IgD-negative memory B cell (primary cell): ENCODE data around the gene RNPS1. TPM values are rescaled to one million over a fixed set of nuclear protein-coding genes. Genes with fewer than 3 reads are reported as not detected.

Experiments
- H3K27ac Mint-ChIP-seq, 3 donors: one replicate each; pipeline ENCODE4 v1.8.0; 2020 to 2022; ENCODE audit warnings: mild to moderate bottlenecking in 3 of 3, mixed read lengths in 3 of 3, moderate library complexity in 1 of 3
- H3K27me3 Mint-ChIP-seq: one replicate; pipeline ENCODE4 v1.8.0; 2021; ENCODE audit warnings: mixed read lengths
- H3K36me3 Mint-ChIP-seq: one replicate; pipeline ENCODE4 v1.8.0; 2020; ENCODE audit warnings: mild to moderate bottlenecking, mixed read lengths
- H3K4me1 Mint-ChIP-seq, 3 donors: one replicate each; pipeline ENCODE4 v1.8.0; 2020 to 2022; ENCODE audit warnings: mixed read lengths in 3 of 3, mild to moderate bottlenecking in 1 of 3
- H3K4me3 Mint-ChIP-seq, 4 donors: one replicate each; pipeline ENCODE4 v1.8.0; 2020 to 2022; ENCODE audit warnings: mild to moderate bottlenecking in 4 of 4, mixed read lengths in 4 of 4, moderate library complexity in 3 of 4
- H3K9me3 Mint-ChIP-seq, 3 donors: one replicate each; pipeline ENCODE4 v1.8.0; 2020 to 2021; ENCODE audit warnings: mixed read lengths in 3 of 3, mild to moderate bottlenecking in 1 of 3
- polyA plus RNA-seq: library from polyadenylated mRNA; unstranded; fragments of 300-500 nt; fragmentation: Illumina TruSeq; gene quantifications from one replicate; pipeline ENCODE4 v1.2.3, GENCODE V29; 2021

Gene RNPS1
- polyA plus RNA-seq, 1 donor from 2014 or later = 330 TPM

GRCh38 chr16:2286550-2286949, 18.6 kb upstream of the RNPS1 start:
- H3K27me3 Mint-ChIP-seq = no peaks in the 10 kb centered on the region
- no peaks in the 10 kb centered on the region for H3K4me1 Mint-ChIP-seq
- peaks cover 3% of the 10 kb centered on the region for H3K36me3 Mint-ChIP-seq
- H3K27ac Mint-ChIP-seq = no peak overlapping the region
- H3K4me3 Mint-ChIP-seq = no peak overlapping the region
- H3K9me3 Mint-ChIP-seq = no peaks in the 10 kb centered on the region

GRCh38 chr16:2285731-2286191, 17.8 kb upstream of the RNPS1 start:
- Mint-ChIP-seq H3K27me3 (no peaks in the 10 kb centered on the region), H3K27ac (no peak overlapping the region), H3K36me3 (peaks cover 3% of the 10 kb centered on the region), H3K4me1 (no peaks in the 10 kb centered on the region), H3K9me3 (no peaks in the 10 kb centered on the region), H3K4me3 (no peak overlapping the region)

GRCh38 chr16:2284797-2285576, 17.1 kb upstream of the RNPS1 start:
- Mint-ChIP-seq H3K4me3 (no peak overlapping the region), H3K27me3 (no peaks in the 10 kb centered on the region), H3K36me3 (peaks cover 3% of the 10 kb centered on the region), H3K4me1 (no peaks in the 10 kb centered on the region), H3K9me3 (no peaks in the 10 kb centered on the region), H3K27ac (no peak overlapping the region)

GRCh38 chr16:2284001-2284770, 16.3 kb upstream of the RNPS1 start:
- peak overlapping the region in 1 of 3 donors; percentile 9 for H3K27ac Mint-ChIP-seq
- H3K36me3 Mint-ChIP-seq = peaks cover 2% of the 10 kb centered on the region
- H3K9me3 Mint-ChIP-seq = no peaks in the 10 kb centered on the region
- H3K27me3 Mint-ChIP-seq = no peaks in the 10 kb centered on the region
- H3K4me3 Mint-ChIP-seq = no peak overlapping the region
- H3K4me1 Mint-ChIP-seq = no peaks in the 10 kb centered on the region

GRCh38 chr16:2282866-2283555, 15.1 kb upstream of the RNPS1 start:
- Mint-ChIP-seq H3K9me3 (no peaks in the 10 kb centered on the region), H3K4me3 (no peak overlapping the region), H3K27ac (no peak overlapping the region), H3K27me3 (no peaks in the 10 kb centered on the region), H3K4me1 (no peaks in the 10 kb centered on the region), H3K36me3 (peaks cover 2% of the 10 kb centered on the region)

GRCh38 chr16:2282262-2282661, 14.3 kb upstream of the RNPS1 start:
- H3K27ac Mint-ChIP-seq = no peak overlapping the region
- H3K27me3 Mint-ChIP-seq = no peaks in the 10 kb centered on the region
- no peaks in the 10 kb centered on the region for H3K4me1 Mint-ChIP-seq
- H3K4me3 Mint-ChIP-seq = no peak overlapping the region
- peaks cover 2% of the 10 kb centered on the region for H3K36me3 Mint-ChIP-seq
- H3K9me3 Mint-ChIP-seq = no peaks in the 10 kb centered on the region

- Mint-ChIP-seq H3K9me3 (no peaks in the 10 kb centered on the region), H3K4me1 (no peaks in the 10 kb centered on the region), H3K36me3 (peaks cover 2% of the 10 kb centered on the region), H3K27ac (no peak overlapping the region), H3K27me3 (no peaks in the 10 kb centered on the region), H3K4me3 (no peak overlapping the region)
Measured at GRCh38 chr16:2280981-2281542, 13.1 kb upstream of the RNPS1 start.

GRCh38 chr16:2280461-2280860, 12.5 kb upstream of the RNPS1 start:
- Mint-ChIP-seq H3K9me3 (no peaks in the 10 kb centered on the region), H3K4me1 (no peaks in the 10 kb centered on the region), H3K27ac (no peak overlapping the region), H3K27me3 (no peaks in the 10 kb centered on the region), H3K36me3 (peaks cover 2% of the 10 kb centered on the region), H3K4me3 (no peak overlapping the region)

- H3K9me3 Mint-ChIP-seq = no peaks in the 10 kb centered on the region
- peaks cover 2% of the 10 kb centered on the region for H3K36me3 Mint-ChIP-seq
- H3K27ac Mint-ChIP-seq = no peak overlapping the region
- no peak overlapping the region for H3K4me3 Mint-ChIP-seq
- H3K4me1 Mint-ChIP-seq = no peaks in the 10 kb centered on the region
- no peaks in the 10 kb centered on the region for H3K27me3 Mint-ChIP-seq
Measured at GRCh38 chr16:2278956-2279800, 11.3 kb upstream of the RNPS1 start.

GRCh38 chr16:2278272-2278608, 10.3 kb upstream of the RNPS1 start:
- H3K9me3 Mint-ChIP-seq = no peaks in the 10 kb centered on the region
- no peaks in the 10 kb centered on the region for H3K36me3 Mint-ChIP-seq
- H3K27ac Mint-ChIP-seq = no peak overlapping the region
- H3K27me3 Mint-ChIP-seq = no peaks in the 10 kb centered on the region
- H3K4me3 Mint-ChIP-seq = no peak overlapping the region
- no peaks in the 10 kb centered on the region for H3K4me1 Mint-ChIP-seq

- Mint-ChIP-seq H3K36me3 (no peaks in the 10 kb centered on the region), H3K4me1 (no peaks in the 10 kb centered on the region), H3K4me3 (no peak overlapping the region), H3K27ac (no peak overlapping the region), H3K9me3 (no peaks in the 10 kb centered on the region), H3K27me3 (no peaks in the 10 kb centered on the region)
Measured at GRCh38 chr16:2277466-2278271, 9.7 kb upstream of the RNPS1 start.

GRCh38 chr16:2276368-2277195, 8.7 kb upstream of the RNPS1 start:
- Mint-ChIP-seq H3K27me3 (no peaks in the 10 kb centered on the region), H3K27ac (no peak overlapping the region), H3K36me3 (no peaks in the 10 kb centered on the region), H3K4me1 (no peaks in the 10 kb centered on the region), H3K4me3 (no peak overlapping the region), H3K9me3 (no peaks in the 10 kb centered on the region)
